CD4-positive, alpha-beta T cell treated with Interleukin-6 for 4 hours (primary cell): ENCODE measurements around the gene ZFP36L1.

ENCODE experiments used
- DNase-seq: peaks from one replicate; pipeline ENCODE4 v3.0.0-alpha.2; 2020; ENCODE audit warnings: mixed read lengths

Gene ZFP36L1, protein sequence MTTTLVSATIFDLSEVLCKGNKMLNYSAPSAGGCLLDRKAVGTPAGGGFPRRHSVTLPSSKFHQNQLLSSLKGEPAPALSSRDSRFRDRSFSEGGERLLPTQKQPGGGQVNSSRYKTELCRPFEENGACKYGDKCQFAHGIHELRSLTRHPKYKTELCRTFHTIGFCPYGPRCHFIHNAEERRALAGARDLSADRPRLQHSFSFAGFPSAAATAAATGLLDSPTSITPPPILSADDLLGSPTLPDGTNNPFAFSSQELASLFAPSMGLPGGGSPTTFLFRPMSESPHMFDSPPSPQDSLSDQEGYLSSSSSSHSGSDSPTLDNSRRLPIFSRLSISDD

DNA sequence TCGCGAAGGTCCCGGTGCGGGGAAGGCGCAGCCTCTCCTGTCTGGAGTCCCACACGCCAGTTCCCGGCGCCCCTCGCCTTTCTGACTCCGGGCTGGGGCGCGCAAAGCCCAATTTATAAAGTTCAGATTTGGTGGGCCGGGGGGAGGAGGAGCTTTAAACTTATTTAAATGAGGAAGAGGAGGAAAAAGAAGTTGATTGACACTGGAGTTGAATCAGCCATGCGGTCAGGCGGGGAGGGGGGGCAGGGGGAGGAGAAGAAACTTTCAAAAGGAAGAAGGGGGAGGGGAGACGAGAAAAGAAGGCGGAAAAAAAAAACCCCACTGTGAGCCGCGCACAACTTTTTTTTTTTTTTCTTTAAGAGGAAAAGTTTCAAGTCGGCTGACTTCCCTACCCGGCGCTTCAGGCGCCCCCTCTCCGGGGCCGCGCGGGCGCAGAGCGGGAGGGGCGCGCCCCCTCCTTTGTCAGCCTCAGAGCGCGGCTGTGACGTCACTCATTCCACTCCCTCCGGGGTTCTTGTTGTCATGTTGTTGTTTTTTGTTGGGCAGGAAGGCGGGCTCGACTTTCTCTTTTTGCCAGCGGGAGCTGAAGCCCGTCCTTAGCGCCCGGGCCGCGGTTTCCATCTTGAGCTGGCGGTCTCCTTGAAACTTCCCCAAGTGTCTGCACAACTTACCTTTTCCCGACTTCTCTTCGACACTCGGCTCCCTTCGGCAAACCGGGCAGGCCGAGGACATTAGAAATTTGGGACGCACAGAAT is at the start of gene ZFP36L1:
Gene ZFP36L1 (minus strand): TSS at position 89 of the 755 bp plus-strand sequence. CDS start 129 bp downstream, outside the sequence.
- DNase-seq = peak; percentile 95

DNA sequence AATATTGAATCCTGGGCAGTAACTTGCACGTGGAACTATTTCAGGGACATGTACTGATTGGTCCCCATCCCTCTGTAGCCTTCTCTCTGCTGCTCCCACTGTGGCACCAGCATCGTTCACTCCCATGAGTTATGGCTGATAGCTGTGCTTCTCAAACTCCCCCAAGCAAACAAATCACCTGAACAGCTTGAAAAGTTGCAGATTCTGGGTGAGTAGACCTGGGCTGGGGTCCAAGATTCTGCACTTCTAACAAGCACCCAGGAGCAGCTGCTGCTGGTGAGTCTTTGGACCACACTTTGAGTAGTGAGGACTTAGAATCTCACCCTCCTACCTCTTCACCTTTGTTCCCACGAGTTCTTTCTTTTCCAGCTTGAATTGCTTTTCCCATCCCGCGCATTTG is 49.4 kb upstream of the ZFP36L1 start:
- DNase-seq = no peak

DNA sequence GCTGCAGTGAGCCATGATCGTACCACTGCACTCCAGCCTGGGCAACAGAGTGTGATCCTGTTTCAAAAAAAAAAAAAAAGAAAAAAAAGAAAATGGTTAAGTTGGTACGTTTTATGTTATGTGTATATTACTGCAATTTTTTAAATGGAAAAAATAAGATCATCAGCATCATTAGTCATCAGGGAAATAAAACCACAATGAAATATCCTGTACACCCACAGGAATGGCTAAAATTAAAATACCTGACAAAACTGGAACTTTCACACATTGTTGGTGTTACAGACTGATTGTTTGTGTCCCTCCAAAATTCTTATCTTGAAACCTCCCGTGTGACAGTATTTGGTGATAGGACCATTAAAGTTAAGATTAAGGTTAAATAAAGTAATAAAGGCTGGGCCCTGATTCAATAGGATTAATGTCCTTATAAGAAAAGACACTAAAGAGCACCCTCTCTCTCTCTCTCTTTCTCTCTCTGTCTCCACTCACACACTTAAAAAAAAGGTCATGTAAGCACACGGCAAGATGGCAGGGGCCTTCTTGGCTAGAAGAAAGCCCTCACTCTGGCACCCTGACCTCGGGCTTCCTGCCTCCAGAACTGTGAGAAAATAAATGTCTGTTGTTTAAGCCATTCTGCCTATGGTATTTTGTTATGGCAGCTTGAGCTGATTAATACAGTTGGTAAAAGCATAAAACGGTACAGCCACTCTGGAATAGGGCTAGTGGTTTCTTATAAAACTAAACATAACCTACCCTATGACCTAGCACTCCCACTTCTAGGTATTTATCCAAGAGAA is 48.3 kb upstream of the ZFP36L1 start:
- DNase-seq = no peak

DNA sequence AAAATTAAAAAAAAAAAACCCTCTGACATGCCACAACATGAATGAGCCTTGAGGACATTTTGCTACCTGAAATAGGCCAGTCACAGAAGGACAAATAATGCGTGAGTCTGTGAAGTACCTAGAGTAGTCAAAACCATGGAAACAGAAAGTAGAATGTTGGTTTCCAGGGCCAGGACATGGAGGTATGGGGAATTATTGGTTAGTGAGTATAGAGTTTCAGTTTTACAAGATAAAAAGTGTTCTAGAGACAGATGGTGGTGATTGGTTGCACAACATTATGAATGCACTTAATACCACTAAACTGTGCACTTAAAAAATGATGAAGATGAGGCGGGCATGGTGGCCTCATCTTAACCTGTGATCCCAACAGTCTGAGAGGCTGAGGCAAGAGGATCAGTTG is 47.6 kb upstream of the ZFP36L1 start:
- no peak for DNase-seq

DNA sequence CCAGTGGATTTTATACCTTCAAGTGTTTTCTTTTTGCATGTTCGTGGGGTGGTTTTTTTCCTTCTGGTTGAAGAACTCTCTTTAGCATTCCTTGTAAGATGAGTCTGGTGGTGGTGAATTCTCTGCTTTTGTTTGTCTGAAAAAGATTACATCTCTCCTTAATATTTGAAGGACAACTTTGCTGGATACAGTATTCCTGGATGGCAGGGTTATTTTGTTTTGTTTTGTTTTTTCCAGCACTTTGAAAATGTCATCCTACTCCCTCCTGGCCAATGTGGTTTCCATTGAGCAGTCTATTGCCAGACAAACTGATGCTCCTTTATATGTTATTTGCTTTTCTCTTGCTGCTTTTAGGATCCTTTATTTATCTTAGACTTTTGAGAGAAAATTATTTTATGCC is 43.2 kb upstream of the ZFP36L1 start:
- no peak for DNase-seq

DNA sequence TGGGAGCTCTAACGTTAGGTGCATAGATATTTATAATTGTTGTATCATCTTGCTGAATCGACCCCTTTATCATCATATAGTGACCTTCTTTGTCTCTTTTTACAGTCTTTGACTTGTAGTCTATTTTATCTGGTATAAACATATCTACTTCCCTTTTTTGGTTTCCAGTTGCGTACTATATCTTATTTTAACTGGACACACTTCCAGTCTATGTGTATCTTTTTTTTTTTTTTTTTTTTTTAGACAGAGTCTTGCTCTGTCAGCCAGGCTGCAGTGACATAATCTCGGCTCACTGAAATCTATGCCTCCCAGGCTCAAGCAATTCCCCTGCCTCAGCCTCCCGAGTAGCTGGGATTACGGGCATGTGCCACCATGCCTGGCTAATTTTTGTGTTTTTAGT is 41.9 kb upstream of the ZFP36L1 start:
- DNase-seq = no peak

DNA sequence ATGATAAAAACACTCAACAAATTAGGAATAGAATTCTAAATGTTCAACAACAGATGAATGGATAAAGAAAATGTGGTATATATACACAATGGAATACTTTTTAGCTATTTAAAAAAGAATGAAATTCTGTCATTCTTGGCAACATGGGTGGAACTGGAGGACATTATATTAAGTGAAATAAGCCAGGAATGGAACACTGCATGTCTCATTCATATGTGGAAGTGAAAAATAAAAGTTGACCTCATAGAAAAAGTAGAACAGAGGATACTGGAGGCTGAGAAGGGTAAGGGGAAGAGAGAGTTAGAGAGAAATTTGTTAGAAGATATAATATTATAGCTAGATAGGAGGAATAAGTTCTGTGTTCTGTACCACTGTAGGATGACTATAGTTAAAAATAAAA is 35.8 kb upstream of the ZFP36L1 start:
- DNase-seq = no peak

DNA sequence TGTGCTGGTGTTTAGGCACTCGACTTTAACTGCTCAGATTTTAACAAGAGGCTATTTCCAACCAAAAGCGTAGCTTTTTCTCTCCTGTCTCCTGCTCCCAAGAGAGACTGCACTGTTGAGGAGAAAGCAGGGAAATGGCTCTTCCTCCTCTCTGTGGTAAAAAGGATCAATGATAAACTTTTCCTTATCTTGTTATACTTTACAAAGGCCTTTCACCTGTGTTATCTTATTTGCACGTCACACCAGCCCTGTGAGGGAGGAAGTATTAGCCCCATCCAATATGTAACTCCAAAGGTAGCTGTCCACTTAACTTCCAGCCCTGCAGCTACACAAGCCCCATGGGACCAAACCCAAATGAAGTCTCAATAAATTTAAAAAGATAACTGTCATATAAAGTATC is 32.9 kb upstream of the ZFP36L1 start:
- DNase-seq = no peak

DNA sequence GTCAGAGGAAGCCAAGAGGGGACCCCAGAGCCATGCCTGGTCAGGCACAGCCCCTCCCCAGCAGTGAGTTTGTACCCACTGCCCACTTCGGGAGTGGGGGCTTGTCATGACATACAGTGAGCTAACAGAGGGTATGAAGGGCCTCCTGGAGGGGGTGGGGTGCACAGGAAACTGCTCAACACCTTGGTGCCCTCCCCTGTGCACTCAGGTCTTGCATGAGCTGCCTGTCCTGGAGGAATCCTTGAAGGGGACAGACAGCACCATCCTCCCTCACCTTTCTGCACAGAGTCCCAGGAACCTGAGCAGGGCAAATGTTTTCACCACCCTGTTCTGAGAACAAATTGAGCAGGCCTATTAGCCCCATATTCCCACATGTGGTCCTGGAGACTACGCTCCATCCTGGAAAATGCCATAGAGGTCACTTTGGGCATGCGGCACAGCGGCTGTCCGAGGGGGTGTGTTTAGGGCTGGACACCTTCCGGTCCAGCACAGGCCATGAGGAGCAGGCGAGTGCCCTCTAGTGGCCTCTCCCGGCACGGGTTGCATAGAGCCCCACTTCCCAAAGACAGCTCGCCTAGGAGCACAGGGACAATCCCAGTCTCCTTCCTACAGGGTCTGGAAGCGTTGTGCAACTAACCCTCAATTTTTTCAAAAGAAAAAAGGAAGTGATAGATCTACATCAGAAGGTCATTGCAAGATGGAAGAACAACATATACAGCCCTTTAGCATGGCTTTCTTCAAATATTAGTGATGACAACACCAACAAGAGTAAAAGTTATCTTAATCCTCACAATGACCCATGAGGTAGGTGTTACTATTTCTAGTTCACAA is 31.9 kb upstream of the ZFP36L1 start:
- DNase-seq = peak; percentile 54

DNA sequence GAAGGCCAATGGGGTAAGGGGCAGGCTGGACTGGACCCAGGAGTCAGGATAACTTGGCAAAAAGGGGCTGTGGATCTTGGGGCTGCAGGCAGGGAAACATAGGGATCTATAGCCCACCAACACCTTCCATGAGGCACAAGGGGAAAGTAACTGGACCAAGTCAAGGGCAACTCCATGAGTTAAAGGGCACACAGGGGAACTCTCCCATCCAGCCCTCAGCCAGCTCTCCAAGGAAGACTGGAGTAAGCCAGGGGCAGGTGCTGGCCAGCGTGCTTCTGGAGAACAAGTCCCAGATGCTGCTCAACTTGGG is 31.3 kb upstream of the ZFP36L1 start:
- no peak for DNase-seq

DNA sequence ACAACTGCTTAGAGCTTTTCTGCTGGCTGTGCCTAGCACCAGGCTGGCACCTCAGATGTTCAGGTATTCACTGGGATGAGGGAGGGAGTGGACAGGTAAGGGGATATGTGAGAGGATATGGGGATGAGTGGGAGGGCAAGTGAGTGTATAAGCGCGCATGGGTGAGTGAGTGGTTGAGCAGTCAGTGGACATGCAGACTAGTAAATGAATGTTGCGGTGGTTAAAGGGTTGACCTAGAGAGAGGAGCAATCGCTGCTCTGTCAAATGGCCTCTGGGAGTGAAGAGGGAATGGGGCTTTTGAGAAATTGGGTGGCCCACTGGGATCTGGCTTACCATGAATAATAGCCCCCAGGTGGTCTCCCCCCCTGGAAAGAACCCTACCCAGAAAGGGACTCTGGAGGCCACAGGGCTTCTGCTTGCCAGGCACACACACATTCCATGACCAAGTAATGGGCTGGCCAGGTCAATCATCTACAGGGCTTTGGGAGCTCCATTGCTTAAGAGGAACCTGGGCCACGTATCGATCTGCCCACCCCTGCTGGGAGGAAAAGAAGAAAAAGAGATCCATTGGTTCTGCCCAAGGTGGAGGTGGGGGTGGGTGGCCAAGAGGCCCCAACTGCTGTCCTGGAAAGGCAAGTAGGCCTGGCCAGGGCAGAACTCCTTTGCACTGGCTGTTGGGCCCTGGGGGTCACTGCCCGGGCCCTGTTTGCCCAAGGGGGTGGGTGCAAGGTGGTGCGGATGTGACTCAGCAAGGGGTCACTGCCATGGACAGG is 30.8 kb upstream of the ZFP36L1 start:
- no peak for DNase-seq

DNA sequence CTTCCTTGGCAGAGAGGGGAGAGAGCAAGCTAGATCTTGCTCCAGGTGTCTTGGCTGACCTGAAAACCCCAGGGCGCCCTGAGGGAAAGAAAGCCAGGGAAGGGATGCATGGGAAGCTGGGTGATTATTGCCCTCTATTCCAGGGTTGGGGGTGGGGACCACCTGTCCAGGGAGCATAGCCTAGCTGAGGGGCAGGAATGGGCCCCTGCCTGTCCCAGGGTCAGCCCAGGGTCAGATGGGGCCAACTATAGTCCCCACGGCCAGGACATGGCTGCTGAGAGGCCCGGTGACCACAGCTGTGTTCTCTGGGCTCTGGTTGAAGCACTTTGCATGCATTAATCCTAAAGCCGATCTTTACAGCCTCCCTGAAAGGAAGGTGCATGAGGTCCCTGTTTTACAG is 30.1 kb upstream of the ZFP36L1 start:
- DNase-seq = no peak

DNA sequence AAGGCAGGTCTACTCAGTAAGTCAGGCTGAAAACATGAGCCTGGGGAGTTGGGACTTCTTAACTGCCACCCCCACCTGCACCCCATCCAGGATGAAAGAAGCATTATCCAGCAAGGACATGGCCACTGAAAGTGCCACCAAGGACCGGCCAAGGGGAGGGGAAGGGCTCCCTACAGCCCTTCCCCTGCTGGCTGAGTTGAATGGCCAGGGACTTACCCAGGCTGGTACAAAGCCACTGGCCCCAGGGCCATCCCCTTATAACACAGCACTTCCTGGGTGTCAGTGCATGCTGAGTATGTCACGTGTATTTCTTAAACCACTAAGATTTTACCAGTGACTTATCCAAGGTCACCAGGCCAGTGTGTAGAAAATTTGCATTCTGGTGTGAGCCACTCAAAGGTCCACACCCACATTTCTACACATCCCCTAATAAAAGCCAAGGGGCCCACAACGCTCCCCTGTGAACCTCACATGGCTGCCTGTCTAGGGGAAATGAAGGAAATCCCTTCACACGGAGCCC is 29.3 kb upstream of the ZFP36L1 start:
- DNase-seq = no peak

DNA sequence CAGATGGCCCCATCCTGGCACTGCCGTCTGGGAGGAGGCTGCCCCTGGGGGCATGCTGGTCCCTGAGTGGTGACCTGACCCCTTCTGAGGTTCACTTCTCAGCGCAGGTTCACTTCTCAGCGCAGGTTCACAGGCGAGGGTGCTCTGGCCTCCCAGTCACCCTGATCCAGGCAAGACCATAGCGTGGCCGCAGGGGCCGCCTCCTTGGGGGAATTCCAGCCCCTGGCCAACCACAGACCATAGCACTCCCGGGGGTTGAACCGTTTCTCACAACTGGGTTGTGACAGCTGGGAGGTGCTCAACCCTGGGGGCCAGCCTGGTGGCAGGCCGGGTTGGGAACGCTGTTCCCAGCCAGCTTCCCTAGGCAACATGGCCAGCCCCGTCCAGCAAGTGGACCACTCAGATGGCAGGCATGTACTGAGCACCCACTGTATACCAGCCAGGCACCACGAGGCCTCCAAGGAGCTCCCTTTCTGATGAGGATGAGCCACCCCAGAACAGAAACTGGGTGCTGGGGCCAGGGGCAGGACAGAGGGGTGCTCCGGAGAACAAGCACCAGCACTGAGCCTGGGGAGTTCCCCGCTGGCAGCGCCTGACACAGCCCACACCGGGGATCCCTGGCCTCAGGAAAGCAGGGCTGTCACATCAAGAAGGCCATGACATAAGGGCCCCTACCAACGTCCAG is 28.3 kb upstream of the ZFP36L1 start:
- DNase-seq = no peak

DNA sequence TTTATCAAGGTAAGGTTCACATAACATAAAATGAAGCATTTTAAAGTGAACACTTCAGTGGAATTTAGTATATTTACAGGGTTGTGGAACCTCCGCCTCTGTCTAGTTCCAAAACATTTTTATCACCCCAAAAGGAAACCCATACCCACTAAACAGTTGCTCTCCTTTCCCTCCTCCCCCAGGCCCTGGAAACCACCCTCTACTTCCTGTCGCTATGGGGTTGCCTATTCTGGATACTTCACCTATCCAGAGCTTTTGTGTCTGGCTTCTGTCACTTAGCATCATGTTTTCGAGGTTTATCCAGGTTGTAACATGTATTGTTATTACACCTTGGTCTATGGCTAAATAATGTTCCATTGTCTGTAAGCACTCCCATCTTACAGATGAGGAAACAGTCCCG is 27.7 kb upstream of the ZFP36L1 start:
- peak; percentile 65 for DNase-seq

DNA sequence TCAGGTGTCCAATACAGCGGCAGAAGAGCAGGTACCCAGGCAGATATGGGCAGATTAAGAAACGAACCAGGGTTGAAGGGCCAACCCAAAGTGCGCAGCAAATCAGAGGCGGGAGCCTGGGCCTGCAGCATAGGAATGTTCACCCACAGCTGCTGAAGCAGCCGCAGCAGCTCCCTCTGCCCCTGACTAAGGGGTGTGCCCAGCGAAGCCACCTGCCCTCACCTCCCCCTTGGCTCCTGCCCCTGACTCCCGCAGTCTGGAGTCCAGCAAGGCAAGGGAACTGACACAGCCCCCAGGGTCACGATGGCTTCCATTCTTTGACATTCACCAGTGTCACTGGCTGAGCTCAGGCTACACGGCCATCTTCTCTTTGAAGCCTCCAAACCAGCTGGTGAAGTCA is 27.3 kb upstream of the ZFP36L1 start:
- no peak for DNase-seq

DNA sequence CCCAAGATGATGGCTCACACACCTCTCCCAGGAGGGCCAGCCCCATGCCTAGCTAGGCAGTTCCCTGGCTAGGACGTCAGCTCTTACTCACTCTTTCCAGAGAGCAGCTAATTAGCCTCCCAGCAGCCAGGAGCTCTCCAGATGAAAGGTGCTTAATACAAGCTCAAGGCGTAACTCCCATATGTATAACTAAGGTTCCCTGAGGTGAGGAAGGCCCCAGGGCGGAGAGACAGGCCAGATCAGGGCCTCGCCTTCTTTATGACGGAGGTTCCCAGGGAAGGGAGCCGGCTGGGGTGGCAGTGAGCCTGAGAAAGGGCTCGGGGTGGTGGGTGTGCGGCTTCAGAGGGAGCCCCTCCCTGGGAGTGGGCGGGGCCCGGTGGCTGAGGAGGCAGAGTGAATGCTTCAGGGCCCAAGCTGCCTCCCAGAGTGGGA is 26.4 kb upstream of the ZFP36L1 start:
- peak; percentile 49 for DNase-seq

DNA sequence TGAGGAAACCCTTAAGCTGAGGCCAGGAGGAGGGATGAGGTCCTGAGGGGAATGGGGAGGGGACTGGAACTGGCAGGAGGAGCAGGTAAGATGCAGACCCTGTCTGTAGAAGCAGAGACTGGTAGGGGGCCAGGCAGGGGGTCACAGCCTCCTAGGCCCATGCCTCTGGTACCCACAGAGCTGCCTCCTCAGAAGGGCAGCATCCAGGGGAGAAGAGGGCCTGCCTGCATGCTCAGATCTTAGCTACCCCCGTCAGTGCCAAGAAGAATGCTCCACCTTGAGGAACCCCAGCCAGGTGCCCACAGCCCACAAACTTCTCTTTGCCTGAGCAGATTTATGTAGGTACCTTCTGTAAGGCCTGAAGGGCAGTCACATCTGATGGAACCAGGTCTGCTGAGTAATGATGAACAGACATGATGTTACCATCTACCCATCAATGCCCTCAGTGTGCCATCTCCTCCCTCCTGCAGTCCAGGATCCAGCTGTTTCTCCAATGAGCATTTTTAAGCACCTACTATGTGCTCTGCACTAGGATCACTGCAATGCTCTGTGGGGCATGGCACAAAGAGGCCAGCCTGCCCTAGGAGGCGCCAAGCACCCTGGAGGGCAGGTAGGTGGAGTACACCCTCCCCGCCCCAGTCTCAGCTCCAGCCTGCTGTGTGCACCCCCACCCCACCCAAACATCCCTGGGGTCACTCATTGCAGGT is 24.8 kb upstream of the ZFP36L1 start:
- DNase-seq = no peak

DNA sequence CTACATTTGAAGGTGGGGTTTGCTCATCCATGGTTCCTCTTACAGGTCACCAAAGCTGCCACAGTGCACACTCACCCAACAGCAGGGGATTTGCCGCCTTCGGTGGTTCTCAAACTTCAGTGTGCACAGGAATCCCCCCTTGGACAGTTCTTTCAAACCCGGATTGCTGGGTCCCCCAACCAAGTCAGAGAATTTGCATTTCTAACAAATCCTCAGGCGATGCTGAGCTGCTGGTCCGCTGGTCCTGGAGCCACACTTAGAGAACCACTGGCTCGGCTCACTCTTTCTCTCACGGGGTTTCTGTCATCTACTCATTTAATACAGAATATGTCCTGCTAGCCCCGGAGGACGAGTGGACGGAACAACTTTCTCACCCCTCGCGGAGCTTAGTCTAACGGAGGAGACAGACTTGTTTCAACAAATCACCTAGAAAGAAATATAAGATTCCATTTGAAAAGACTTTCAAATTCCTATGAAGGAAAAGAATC is 24.1 kb upstream of the ZFP36L1 start:
- no peak for DNase-seq
